B cell (primary cell): ENCODE data around the gene ARHGAP33. TPM values are rescaled to one million over a fixed set of nuclear protein-coding genes. Genes with fewer than 3 reads are reported as not detected.

Source experiments
- ATAC-seq: fragments of 200-7000 bp; cut with Tn5 transposase; one replicate; pipeline ENCODE4 v1.10.0; 2021; ENCODE audit warnings: low read depth, mild to moderate bottlenecking, moderate number of reproducible peaks, moderate library complexity
- CTCF ChIA-PET: fragments of 350-600 bp; sonication (Branson Sonifier 250); formaldehyde crosslinking; loops from one replicate; lab custom pipeline; 2021; ENCODE audit warnings: antibody characterized with exemption, inconsistent platforms; lab: Charles Lee
- POLR2A ChIA-PET: fragments of 350-600 bp; sonication (Branson Sonifier 250); formaldehyde crosslinking; loops from one replicate; lab custom pipeline; 2021; ENCODE audit warnings: antibody characterized with exemption; lab: Charles Lee
- DNase-seq: peaks from one replicate; pipeline ENCODE4 v3.0.0; 2013
- H2AFZ ChIP-seq: 2 replicates; pipeline ENCODE4 v1.6.1; 2012; ENCODE audit warnings: mild to moderate bottlenecking, low read depth, low read length; ENCODE audit not compliant: insufficient read depth, poor library complexity, severe bottlenecking
- H3K27ac ChIP-seq, 2 donors: 1 replicate in 1 of 2; 2 replicates in 1 of 2; pipeline ENCODE4 v1.5.1; 2012 to 2013; ENCODE audit warnings: low read length in 2 of 2, mild to moderate bottlenecking in 2 of 2, moderate library complexity in 1 of 2
- H3K27me3 ChIP-seq, 4 experiments: fragments of 200-600 bp in 1 of 4; sonication (generic) in 1 of 4; replicated peaks in 1 of 4; 1 replicate in 2 of 4; 2 replicates in 2 of 4; pipeline versions ENCODE4 v1.6.1 to v1.7.0; 2013 to 2016; ENCODE audit warnings: low read length in 3 of 4, mild to moderate bottlenecking in 2 of 4, mixed read lengths in 1 of 4, moderate library complexity in 1 of 4; ENCODE audit not compliant: insufficient read depth in 4 of 4, control insufficient read depth in 3 of 4; ENCODE audit errors: control extremely low read depth in 1 of 4
- H3K36me3 ChIP-seq, 2 experiments: replicated peaks in 1 of 2; 1 replicate in 1 of 2; 2 replicates in 1 of 2; pipeline versions ENCODE4 v1.6.1 to v1.7.1; 2013; ENCODE audit warnings: low read length in 1 of 2; ENCODE audit not compliant: insufficient read depth in 2 of 2, control insufficient read depth in 1 of 2; ENCODE audit errors: control extremely low read depth in 1 of 2, extremely low read depth in 1 of 2
- H3K4me1 ChIP-seq, 2 donors: fragments of 200-600 bp in 1 of 2; sonication (generic) in 1 of 2; 1 replicate in 1 of 2; 2 replicates in 1 of 2; pipeline versions ENCODE4 v1.5.1 to v1.6.1; 2013 to 2017; ENCODE audit warnings: low read length in 2 of 2; ENCODE audit not compliant: control insufficient read depth in 2 of 2, insufficient read depth in 2 of 2
- H3K4me2 ChIP-seq: replicated peaks from 2 replicates; pipeline ENCODE3; 2012; ENCODE audit warnings: mild to moderate bottlenecking, low read depth, low read length; ENCODE audit not compliant: poor library complexity, severe bottlenecking
- H3K4me3 ChIP-seq, 5 experiments: fragments of 200-600 bp in 1 of 5; sonication (generic) in 1 of 5; 1 replicate in 3 of 5; 2 replicates in 2 of 5; pipeline versions ENCODE4 v1.5.1 to v1.7.0; 2011 to 2016; ENCODE audit warnings: low read length in 4 of 5, mild to moderate bottlenecking in 4 of 5, low read depth in 2 of 5, control low read depth in 1 of 5, moderate library complexity in 1 of 5; ENCODE audit not compliant: insufficient read depth in 1 of 5; ENCODE audit errors: control extremely low read depth in 1 of 5, extremely low read depth in 1 of 5
- H3K79me2 ChIP-seq: fragments of 200-600 bp; sonication (generic); one replicate; pipeline ENCODE4 v1.6.0; 2016; ENCODE audit warnings: low read length; ENCODE audit not compliant: control insufficient read depth, insufficient read depth
- H3K9ac ChIP-seq: fragments of 200-600 bp; sonication (generic); 2 replicates; pipeline ENCODE4 v1.6.1; 2017; ENCODE audit warnings: mild to moderate bottlenecking, low read length, moderate library complexity
- H3K9me3 ChIP-seq, 3 donors: one replicate each; pipeline versions ENCODE4 v1.6.1 to v1.7.1; 2013; ENCODE audit warnings: low read length in 2 of 3; ENCODE audit not compliant: control insufficient read depth in 2 of 3, insufficient read depth in 1 of 3; ENCODE audit errors: control extremely low read depth in 1 of 3
- H4K20me1 ChIP-seq: 2 replicates; pipeline ENCODE4 v1.6.0; 2012; ENCODE audit warnings: mild to moderate bottlenecking, low read length; ENCODE audit not compliant: insufficient read depth, control insufficient read depth, poor library complexity, severe bottlenecking
- H3K27ac Mint-ChIP-seq: one replicate; pipeline ENCODE4 v1.8.0; 2021; ENCODE audit warnings: mixed read lengths
- H3K27me3 Mint-ChIP-seq: one replicate; pipeline ENCODE4 v1.8.0; 2021; ENCODE audit warnings: mixed read lengths
- H3K4me1 Mint-ChIP-seq: one replicate; pipeline ENCODE4 v1.8.0; 2021; ENCODE audit warnings: mixed read lengths
- H3K4me3 Mint-ChIP-seq: one replicate; pipeline ENCODE4 v1.8.0; 2021; ENCODE audit warnings: mixed read lengths
- H3K9me3 Mint-ChIP-seq: one replicate; pipeline ENCODE4 v1.8.0; 2022; ENCODE audit warnings: mixed read lengths; ENCODE audit not compliant: insufficient read depth
- EZH2 ChIP-seq: IDR thresholded peaks from 2 replicates; pipeline ENCODE4 v1.6.1; 2012; ENCODE audit warnings: borderline replicate concordance, low read depth, mild to moderate bottlenecking, moderate library complexity, low read length; ENCODE audit not compliant: insufficient read depth, poor library complexity, severe bottlenecking
- whole genome bisulfite sequencing: methylation state at CpG from one replicate; pipeline ENCODE4 v1.1.5; 2013; ENCODE audit warnings: missing lambda C conversion rate; ENCODE audit not compliant: insufficient coverage; 5-methylcytosine and 5-hydroxymethylcytosine counted together
- intact Hi-C: fragments of 100-400 bp; cut with micrococcal nuclease; formaldehyde crosslinking; loops from one replicate; pipeline ENCODE4 v1.10.0; 2022
- polyA plus RNA-seq: library from polyadenylated mRNA; depleted of rRNA; stranded (reverse); fragments of >200 nt; gene quantifications from 2 replicates; pipeline ENCODE4 v1.2.3, GENCODE V29; 2012
- total RNA-seq, 2 donors: library from RNA; stranded (reverse); fragments of 120-200 nt in 1 of 2; gene quantifications; 1 replicate in 1 of 2; 2 replicates in 1 of 2; pipeline versions ENCODE4 v1.2.3 to v1.2.4, GENCODE V29; 2013 to 2022
- TF ChIP-seq, protein P1 (sequence below): fragments of 200-600 bp; IDR thresholded peaks from one replicate; pipeline ENCODE4 v1.8.0; 2022; ENCODE audit warnings: antibody characterized with exemption, mild to moderate bottlenecking

The ARHGAP33 gene
- total and polyA plus RNA-seq, 2 donors (not counting 1 experiment from before 2014, with no cell fraction given) = 18.2 to 27.8 TPM

DNA sequence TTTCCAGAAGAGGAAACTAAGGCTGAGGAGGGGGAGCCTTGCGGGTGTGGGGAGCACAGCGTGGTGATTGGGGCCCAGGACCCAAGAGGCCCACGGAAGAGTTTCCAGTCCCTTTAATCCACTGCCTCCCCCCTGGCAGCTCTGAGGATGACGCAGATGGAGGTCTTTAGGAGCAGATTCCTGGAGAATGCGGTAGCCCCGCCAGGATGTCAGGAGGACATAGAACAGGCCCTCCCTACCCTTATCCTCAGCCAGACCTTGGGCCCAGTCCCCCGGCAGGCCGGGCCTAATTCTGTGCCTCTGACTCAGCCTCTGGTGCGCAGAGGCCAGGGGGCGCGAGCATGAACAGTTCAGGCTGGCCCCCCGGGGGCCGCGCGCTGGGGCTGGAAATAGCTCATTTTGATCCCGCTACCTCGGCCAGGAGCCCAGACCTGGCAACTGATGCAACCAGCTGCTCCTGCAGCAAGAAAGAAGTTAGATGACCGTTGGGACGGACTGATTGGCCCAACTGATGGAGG lies 18.1 kb upstream of the ARHGAP33 start:
- Histone ChIP-seq H3K36me3 (peaks cover 0 to 33% of the 10 kb centered on the region in 2 experiments), H3K9ac (peak overlapping the region; percentile 96), H3K4me1 (peaks cover 24 to 35% of the 10 kb centered on the region in 2 donors), H3K4me2 (peak overlapping the region; percentile 98), H2AFZ (peak overlapping the region; percentile 82), H3K4me3 (peak overlapping the region; percentile 85 to 99 (median 94)), H3K79me2 (peaks cover 29% of the 10 kb centered on the region), H4K20me1 (no peaks in the 10 kb centered on the region), H3K27me3 (peaks cover 0 to 26% (median 10%) of the 10 kb centered on the region in 4 experiments), H3K27ac (no peak overlapping the region), H3K9me3 (peaks cover 0 to 10% (median 0%) of the 10 kb centered on the region in 3 donors)
- intact Hi-C loops = loop anchor here (5.0 kb wide), 1 partner anchor 65 kb away; no protein-coding TSS in a partner anchor
- H3K4me3 Mint-ChIP-seq = peak overlapping the region; percentile 99
- DNase-seq = no peak
- H3K27me3 Mint-ChIP-seq = peaks cover 17% of the 10 kb centered on the region
- TF ChIP-seq, protein P1, sequence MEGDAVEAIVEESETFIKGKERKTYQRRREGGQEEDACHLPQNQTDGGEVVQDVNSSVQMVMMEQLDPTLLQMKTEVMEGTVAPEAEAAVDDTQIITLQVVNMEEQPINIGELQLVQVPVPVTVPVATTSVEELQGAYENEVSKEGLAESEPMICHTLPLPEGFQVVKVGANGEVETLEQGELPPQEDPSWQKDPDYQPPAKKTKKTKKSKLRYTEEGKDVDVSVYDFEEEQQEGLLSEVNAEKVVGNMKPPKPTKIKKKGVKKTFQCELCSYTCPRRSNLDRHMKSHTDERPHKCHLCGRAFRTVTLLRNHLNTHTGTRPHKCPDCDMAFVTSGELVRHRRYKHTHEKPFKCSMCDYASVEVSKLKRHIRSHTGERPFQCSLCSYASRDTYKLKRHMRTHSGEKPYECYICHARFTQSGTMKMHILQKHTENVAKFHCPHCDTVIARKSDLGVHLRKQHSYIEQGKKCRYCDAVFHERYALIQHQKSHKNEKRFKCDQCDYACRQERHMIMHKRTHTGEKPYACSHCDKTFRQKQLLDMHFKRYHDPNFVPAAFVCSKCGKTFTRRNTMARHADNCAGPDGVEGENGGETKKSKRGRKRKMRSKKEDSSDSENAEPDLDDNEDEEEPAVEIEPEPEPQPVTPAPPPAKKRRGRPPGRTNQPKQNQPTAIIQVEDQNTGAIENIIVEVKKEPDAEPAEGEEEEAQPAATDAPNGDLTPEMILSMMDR = no peak
- TF ChIP-seq EZH2 = no peak
- H3K4me1 Mint-ChIP-seq = peaks cover 34% of the 10 kb centered on the region
- ATAC-seq = no peak
- POLR2A ChIA-PET = interaction anchor here (1.1 to 2.2 kb wide), 4 partner anchors 9 to 17 kb away, joined by 7 to 17 read pairs (median 9); partner anchors contain the start of genes LIN37, PSENEN and U2AF1L4
- WGBS = 11% methylated on average over 17 of the region's 19 CpGs
- H3K9me3 Mint-ChIP-seq = no peaks in the 10 kb centered on the region
- CTCF ChIA-PET = no interaction called here
- no peak overlapping the region for H3K27ac Mint-ChIP-seq
